Measurements from ENCODE around the gene CPSF4.

The CPSF4 gene

GRCh38 chr7:99459087-99459486 is 20.3 kb downstream of the CPSF4 start:
- TF ChIP-seq CTCF (IDR thresholded peaks at IDR 0.05; ENCODE audit: insufficient read depth, low read length, poor library complexity, severe bottlenecking), result peak; percentile 53

GRCh38 chr7:99460651-99461050 is 21.9 kb downstream of the CPSF4 start:
- no peak overlapping the region for H3K4me3 ChIP-seq (replicated peaks; ENCODE audit: low read depth, low read length)
- no peak for DNase-seq (ENCODE audit: extremely low read depth, insufficient read length)
- H3K27me3 ChIP-seq (replicated peaks; ENCODE audit: control insufficient read depth, insufficient read depth, low read length), result no peaks in the 10 kb centered on the region
- peaks cover 27% of the 10 kb centered on the region for H3K36me3 ChIP-seq (ENCODE audit: control insufficient read depth, insufficient read depth, low read length)
- no peak for TF ChIP-seq CTCF (IDR thresholded peaks at IDR 0.05; ENCODE audit: insufficient read depth, low read length, poor library complexity, severe bottlenecking)

More at GRCh38 chr7:99459087-99459486, 20.3 kb downstream of the CPSF4 start:
- DNase-seq (ENCODE audit: extremely low read depth, insufficient read length), result no peak
- Histone ChIP-seq H3K36me3 (ENCODE audit: control insufficient read depth, insufficient read depth, low read length) (peaks cover 36% of the 10 kb centered on the region), H3K4me3 (replicated peaks; ENCODE audit: low read depth, low read length) (no peak overlapping the region), H3K27me3 (replicated peaks; ENCODE audit: control insufficient read depth, insufficient read depth, low read length) (no peaks in the 10 kb centered on the region)

GRCh38 chr7:99461221-99461620 is 22.5 kb downstream of the CPSF4 start:
- DNase-seq (ENCODE audit: extremely low read depth, insufficient read length), result no peak
- H3K27me3 ChIP-seq (replicated peaks; ENCODE audit: control insufficient read depth, insufficient read depth, low read length), result no peaks in the 10 kb centered on the region
- no peak overlapping the region for H3K4me3 ChIP-seq (replicated peaks; ENCODE audit: low read depth, low read length)
- TF ChIP-seq CTCF (IDR thresholded peaks at IDR 0.05; ENCODE audit: insufficient read depth, low read length, poor library complexity, severe bottlenecking), result no peak
- peaks cover 23% of the 10 kb centered on the region for H3K36me3 ChIP-seq (ENCODE audit: control insufficient read depth, insufficient read depth, low read length)

GRCh38 chr7:99465421-99465768 is 26.7 kb downstream of the CPSF4 start:
- no peaks in the 10 kb centered on the region for H3K27me3 ChIP-seq (replicated peaks; ENCODE audit: control insufficient read depth, insufficient read depth, low read length)
- no peak for DNase-seq (ENCODE audit: extremely low read depth, insufficient read length)
- no peak for TF ChIP-seq CTCF (IDR thresholded peaks at IDR 0.05; ENCODE audit: insufficient read depth, low read length, poor library complexity, severe bottlenecking)
- H3K36me3 ChIP-seq (ENCODE audit: control insufficient read depth, insufficient read depth, low read length), result peaks cover 1% of the 10 kb centered on the region
- H3K4me3 ChIP-seq (replicated peaks; ENCODE audit: low read depth, low read length), result peak overlapping the region; percentile 92

- H3K4me3 ChIP-seq (replicated peaks; ENCODE audit: low read depth, low read length), result no peak overlapping the region
- no peak for DNase-seq (ENCODE audit: extremely low read depth, insufficient read length)
- no peaks in the 10 kb centered on the region for H3K27me3 ChIP-seq (replicated peaks; ENCODE audit: control insufficient read depth, insufficient read depth, low read length)
- TF ChIP-seq CTCF (IDR thresholded peaks at IDR 0.05; ENCODE audit: insufficient read depth, low read length, poor library complexity, severe bottlenecking), result no peak
- H3K36me3 ChIP-seq (ENCODE audit: control insufficient read depth, insufficient read depth, low read length), result no peaks in the 10 kb centered on the region
Observed at GRCh38 chr7:99468336-99468918, 29.7 kb downstream of the CPSF4 start.

Measured in GM06990 (cell line).